WTC11 (cell line): ENCODE data around the gene DOCK1.

Experiments
- CTCF ChIP-seq: fragments of 200-600 bp; IDR thresholded peaks from 2 replicates; pipeline ENCODE4 v1.8.0; 2022; ENCODE audit warnings: antibody characterized with exemption
- NR2C2 ChIP-seq: sonication (generic); formaldehyde crosslinking; IDR thresholded peaks from 2 replicates; pipeline ENCODE4 v1.8.0; 2022; ENCODE audit warnings: mild to moderate bottlenecking, missing genetic modification reagents
- SMAD4 ChIP-seq: sonication (generic); formaldehyde crosslinking; IDR thresholded peaks from 2 replicates; pipeline ENCODE4 v1.8.0; 2022; ENCODE audit warnings: mild to moderate bottlenecking, missing genetic modification reagents
- TF ChIP-seq, protein P1 (sequence below): sonication (generic); formaldehyde crosslinking; conservative IDR thresholded peaks from 2 replicates; pipeline ENCODE4 v1.8.1; 2022; ENCODE audit warnings: mild to moderate bottlenecking, missing genetic modification reagents

GRCh38 chr10:126908225-126908624 is 3.0 kb downstream of the DOCK1 start:
- TF ChIP-seq CTCF (no peak), NR2C2 (CRISPR knock-in tag) (no peak), SMAD4 (CRISPR knock-in tag) (no peak)
- TF ChIP-seq, protein P1, sequence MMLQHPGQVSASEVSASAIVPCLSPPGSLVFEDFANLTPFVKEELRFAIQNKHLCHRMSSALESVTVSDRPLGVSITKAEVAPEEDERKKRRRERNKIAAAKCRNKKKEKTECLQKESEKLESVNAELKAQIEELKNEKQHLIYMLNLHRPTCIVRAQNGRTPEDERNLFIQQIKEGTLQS (CRISPR knock-in tag): no peak
